Measurements from ENCODE around the gene TNFRSF12A.

Gene TNFRSF12A

DNA sequence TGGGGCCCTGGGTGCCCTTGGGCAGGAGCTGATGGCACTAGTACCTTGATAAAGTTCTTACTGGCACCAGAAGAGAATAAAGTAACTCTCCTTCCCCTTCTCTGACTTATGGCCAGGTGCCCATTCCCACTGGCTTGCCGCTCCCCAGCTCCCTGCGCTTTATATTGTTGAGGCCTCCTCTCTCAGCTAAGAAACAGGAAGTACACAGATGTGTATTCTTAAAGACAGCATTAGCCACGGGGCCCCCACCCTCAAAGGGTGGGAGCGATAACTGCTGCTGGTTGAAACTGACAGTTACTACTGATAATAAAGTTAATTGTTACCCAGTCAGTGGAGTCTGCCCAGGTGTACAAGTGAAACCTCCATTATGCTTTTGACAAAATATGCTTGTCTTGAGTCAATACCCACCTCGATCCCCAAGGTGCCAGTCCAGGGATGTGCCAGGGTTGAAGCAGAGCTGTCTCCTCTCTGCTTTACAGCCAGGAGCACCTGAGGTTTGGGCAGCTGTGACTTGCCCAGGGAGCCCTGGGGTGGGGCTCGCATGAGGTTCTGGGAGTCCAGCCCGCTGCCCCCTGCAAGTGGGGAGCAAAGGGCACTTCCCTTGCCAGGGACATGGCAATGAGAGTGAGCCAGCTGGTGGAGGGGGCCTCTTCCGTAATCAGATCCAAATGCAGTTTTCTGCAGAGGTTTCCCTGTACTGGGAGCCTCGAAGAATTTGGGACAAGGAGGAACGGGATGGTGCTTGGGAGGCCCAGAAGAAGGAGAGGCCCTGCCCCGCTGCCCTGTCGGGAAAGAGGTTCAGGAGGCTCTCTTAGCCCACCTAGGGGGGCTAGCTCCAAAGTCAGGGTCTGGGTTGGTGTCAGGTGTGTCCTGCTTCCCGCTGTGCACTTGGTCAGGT is 12.9 kb upstream of the TNFRSF12A start:
- no peak overlapping the region for H3K9ac ChIP-seq (ENCODE audit: low read length)
- peaks cover 48% of the 10 kb centered on the region for H3K4me1 ChIP-seq (ENCODE audit: control insufficient read depth, insufficient read depth, low read length)
- peaks cover 18% of the 10 kb centered on the region for H3K27me3 ChIP-seq (ENCODE audit: control insufficient read depth, insufficient read depth, low read length)
- H3K9me3 ChIP-seq (ENCODE audit: control insufficient read depth, low read length) = no peaks in the 10 kb centered on the region
- H3K4me3 ChIP-seq (ENCODE audit: low read length) = no peak overlapping the region
- H3K36me3 ChIP-seq (ENCODE audit: control insufficient read depth, insufficient read depth, low read length) = no peaks in the 10 kb centered on the region

DNA sequence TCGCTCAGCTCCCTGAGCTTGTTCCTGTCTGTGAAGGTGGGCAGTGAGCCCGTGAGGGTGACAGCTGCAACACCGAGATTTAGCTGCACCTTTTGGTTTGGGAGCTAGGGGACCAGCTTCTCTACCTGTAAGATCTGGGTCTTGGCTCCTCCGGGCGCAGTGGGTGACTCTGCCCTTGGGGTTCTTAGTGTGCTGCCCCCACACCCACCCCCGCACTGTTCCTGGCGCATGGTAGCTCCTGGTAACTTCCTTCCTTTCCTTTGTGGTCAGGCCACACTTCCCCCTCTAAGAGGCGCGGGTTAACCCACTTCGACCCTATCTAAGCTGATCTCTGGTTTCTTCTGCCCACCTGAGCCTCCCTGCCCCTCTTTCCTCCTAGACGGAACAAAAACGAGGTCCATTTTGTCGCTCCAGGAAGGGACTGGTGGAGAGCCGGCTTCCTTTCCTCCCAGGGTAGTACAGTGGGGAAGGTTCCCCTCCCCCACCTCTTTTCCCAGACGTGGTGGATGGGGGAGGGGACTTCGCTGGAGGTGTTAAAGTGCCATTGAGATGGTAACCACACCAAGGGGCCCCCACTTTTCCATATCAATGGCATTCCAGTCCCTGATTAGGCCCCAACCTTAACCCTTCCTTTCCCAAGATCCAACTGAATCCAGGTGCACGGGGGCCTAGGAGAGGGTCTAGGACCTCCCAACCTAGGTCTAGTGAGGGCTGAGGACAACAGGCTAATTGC is 12.0 kb upstream of the TNFRSF12A start:
- Histone ChIP-seq H3K9me3 (ENCODE audit: control insufficient read depth, low read length) (no peaks in the 10 kb centered on the region), H3K4me3 (ENCODE audit: low read length) (no peak overlapping the region), H3K9ac (ENCODE audit: low read length) (peak overlapping the region; percentile 1), H3K36me3 (ENCODE audit: control insufficient read depth, insufficient read depth, low read length) (no peaks in the 10 kb centered on the region), H3K27me3 (ENCODE audit: control insufficient read depth, insufficient read depth, low read length) (peaks cover 26% of the 10 kb centered on the region), H3K4me1 (ENCODE audit: control insufficient read depth, insufficient read depth, low read length) (peaks cover 57% of the 10 kb centered on the region)

DNA sequence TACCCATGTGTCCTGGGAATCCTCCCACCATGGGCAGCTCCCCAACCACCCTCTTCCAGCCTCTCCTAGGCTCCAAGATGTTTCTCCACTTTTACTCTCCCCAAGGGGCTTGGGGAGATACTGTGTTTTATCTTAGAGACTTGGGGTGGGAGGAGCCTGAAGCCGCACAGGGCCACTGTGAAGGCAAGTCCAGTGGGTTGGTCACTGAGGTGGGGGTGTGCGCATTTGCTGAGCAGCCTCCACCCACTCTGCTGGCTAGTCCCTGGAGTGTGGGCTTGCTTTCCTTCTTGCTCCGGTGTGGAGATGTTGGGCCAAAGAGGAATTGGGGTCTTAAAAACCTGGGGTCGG is 11.5 kb upstream of the TNFRSF12A start:
- H3K4me1 ChIP-seq (ENCODE audit: control insufficient read depth, insufficient read depth, low read length) = peaks cover 59% of the 10 kb centered on the region
- no peaks in the 10 kb centered on the region for H3K9me3 ChIP-seq (ENCODE audit: control insufficient read depth, low read length)
- no peaks in the 10 kb centered on the region for H3K36me3 ChIP-seq (ENCODE audit: control insufficient read depth, insufficient read depth, low read length)
- H3K4me3 ChIP-seq (ENCODE audit: low read length) = no peak overlapping the region
- peak overlapping the region; percentile 1 for H3K9ac ChIP-seq (ENCODE audit: low read length)
- peaks cover 32% of the 10 kb centered on the region for H3K27me3 ChIP-seq (ENCODE audit: control insufficient read depth, insufficient read depth, low read length)

DNA sequence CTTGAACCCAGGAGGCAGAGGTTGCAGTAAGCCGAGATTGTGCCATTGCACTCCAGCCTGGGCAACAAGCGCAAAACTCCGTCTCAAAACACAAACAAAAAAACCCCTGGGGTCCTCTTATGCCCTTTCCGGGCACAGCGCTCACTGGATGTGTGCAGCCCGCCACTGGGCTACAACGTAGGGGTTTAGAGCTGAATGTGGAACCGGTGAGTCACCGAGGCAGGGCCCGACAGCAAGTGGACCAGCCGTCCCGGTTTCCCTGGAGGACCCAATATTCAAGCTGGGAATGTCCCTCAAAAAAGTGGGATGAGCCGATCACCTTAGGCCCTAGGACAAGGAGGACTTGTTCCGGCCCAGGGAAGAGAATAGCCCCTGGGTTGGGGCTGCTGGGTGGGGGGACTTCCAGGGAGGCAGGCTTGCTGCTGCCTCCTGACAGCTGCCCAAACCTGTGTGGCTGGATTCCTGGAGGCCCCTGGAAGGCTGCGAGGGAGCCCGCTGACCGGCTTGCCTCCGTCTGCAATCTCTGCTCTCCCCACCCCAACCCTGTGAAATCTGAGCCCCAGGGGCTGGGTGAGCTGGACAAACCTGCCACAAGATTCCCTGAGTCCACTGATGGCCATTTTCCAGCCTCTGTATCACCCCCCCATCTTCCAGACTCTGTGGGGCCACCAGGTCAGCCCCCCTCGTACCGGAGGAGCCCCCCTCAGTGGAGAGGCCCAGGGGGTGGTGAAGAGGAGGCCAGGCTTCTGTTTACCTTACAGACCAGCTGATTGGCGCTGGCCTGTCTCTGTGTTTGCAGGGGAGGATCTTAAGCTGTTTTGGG is 10.4 kb upstream of the TNFRSF12A start:
- H3K27me3 ChIP-seq (ENCODE audit: control insufficient read depth, insufficient read depth, low read length) = peaks cover 37% of the 10 kb centered on the region

DNA sequence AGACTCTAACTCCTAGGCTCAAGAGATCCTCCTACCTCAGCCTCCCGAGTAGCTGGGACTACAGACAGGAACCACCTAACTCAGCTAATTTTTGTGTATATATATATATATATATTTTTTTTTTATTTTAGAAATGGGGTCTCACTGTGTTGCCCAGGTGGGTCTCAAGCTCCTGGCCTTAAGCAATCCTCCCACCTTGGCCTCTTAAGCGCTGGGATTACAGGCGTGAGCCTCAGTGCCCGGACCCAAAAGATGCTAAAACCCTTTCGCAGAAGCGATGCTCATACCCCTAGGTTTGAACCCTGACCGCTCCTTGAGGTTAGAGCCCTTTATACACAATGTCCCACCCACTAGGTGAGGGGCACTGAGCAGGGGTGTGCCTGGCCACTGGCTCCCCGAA is 9.7 kb upstream of the TNFRSF12A start:
- H3K4me3 ChIP-seq (ENCODE audit: low read length) = no peak overlapping the region
- peaks cover 37% of the 10 kb centered on the region for H3K27me3 ChIP-seq (ENCODE audit: control insufficient read depth, insufficient read depth, low read length)
- H3K9ac ChIP-seq (ENCODE audit: low read length) = no peak overlapping the region
- peaks cover 55% of the 10 kb centered on the region for H3K4me1 ChIP-seq (ENCODE audit: control insufficient read depth, insufficient read depth, low read length)
- no peaks in the 10 kb centered on the region for H3K9me3 ChIP-seq (ENCODE audit: control insufficient read depth, low read length)
- no peaks in the 10 kb centered on the region for H3K36me3 ChIP-seq (ENCODE audit: control insufficient read depth, insufficient read depth, low read length)

More for the DNA sequence above, 10.4 kb upstream of the TNFRSF12A start:
- no peaks in the 10 kb centered on the region for H3K9me3 ChIP-seq (ENCODE audit: control insufficient read depth, low read length)
- H3K9ac ChIP-seq (ENCODE audit: low read length) = no peak overlapping the region
- H3K36me3 ChIP-seq (ENCODE audit: control insufficient read depth, insufficient read depth, low read length) = no peaks in the 10 kb centered on the region
- no peak overlapping the region for H3K4me3 ChIP-seq (ENCODE audit: low read length)
- peaks cover 58% of the 10 kb centered on the region for H3K4me1 ChIP-seq (ENCODE audit: control insufficient read depth, insufficient read depth, low read length)

DNA sequence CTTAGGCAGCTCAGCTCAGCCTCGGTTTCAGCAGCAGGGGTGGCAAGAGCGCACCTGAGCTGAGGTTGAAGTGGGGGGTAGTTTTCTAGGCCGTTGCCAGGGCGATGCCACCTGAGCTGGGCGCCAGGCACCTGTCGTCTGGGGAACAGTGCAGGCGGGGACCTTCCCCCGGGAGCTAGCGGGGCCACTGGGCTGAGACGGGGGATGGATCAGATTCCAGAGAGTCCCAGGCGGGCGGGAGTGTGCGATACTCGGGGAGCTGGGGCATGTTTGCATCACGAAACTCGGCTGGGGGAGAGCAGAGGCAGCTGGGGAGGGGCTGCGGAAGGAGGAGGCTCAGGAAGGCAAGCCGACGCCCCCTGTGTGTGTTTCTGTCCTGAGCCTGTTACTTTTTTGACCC is 7.9 kb upstream of the TNFRSF12A start:
- Histone ChIP-seq H3K4me3 (ENCODE audit: low read length) (no peak overlapping the region), H3K9me3 (ENCODE audit: control insufficient read depth, low read length) (no peaks in the 10 kb centered on the region), H3K4me1 (ENCODE audit: control insufficient read depth, insufficient read depth, low read length) (peaks cover 39% of the 10 kb centered on the region), H3K9ac (ENCODE audit: low read length) (no peak overlapping the region), H3K27me3 (ENCODE audit: control insufficient read depth, insufficient read depth, low read length) (peaks cover 40% of the 10 kb centered on the region), H3K36me3 (ENCODE audit: control insufficient read depth, insufficient read depth, low read length) (no peaks in the 10 kb centered on the region)

DNA sequence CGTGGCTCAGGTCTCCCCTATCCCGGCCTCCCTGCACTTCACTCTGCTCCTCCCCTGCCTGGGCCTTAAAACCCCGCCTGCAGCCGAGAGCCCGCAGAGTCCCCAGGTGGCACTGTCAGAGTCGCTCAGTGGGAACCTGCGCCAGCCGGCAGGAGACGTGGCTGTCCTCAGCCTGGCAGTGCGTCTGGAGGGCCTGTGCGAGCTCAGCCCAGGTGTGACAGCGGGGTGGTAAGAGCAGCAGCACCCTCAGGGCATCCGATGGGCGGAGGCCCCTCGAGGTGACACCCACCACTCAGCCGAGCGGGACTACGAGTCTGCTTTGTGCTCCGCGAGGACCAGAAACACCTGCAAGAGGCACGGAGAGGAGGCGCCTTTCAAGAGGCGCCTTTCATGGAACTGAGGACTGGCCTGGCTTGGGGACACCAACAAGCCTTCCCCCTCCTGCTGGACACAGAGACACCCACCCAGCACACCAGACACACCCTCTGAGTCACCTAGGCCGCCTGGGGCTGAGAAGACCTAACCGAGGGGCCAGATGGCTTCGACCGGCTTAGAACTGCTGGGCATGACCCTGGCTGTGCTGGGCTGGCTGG is 7.2 kb upstream of the TNFRSF12A start, which contains the start of gene CLDN9:
CLDN9 (plus strand) TSS at position 96 of the 593 bp plus-strand sequence; CDS start at position 536, 440 bp downstream.
- Histone ChIP-seq H3K4me3 (ENCODE audit: low read length) (no peak within 1 kb of the TSS), H3K9ac (ENCODE audit: low read length) (no peak within 1 kb of the TSS)

DNA sequence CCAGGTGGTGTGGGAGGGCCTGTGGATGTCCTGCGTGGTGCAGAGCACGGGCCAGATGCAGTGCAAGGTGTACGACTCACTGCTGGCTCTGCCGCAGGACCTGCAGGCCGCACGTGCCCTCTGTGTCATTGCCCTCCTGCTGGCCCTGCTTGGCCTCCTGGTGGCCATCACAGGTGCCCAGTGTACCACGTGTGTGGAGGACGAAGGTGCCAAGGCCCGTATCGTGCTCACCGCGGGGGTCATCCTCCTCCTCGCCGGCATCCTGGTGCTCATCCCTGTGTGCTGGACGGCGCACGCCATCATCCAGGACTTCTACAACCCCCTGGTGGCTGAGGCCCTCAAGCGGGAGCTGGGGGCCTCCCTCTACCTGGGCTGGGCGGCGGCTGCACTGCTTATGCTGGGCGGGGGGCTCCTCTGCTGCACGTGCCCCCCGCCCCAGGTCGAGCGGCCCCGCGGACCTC is 6.6 kb upstream of the TNFRSF12A start:
- Histone ChIP-seq H3K9me3 (ENCODE audit: control insufficient read depth, low read length) (no peaks in the 10 kb centered on the region), H3K4me1 (ENCODE audit: control insufficient read depth, insufficient read depth, low read length) (peaks cover 26% of the 10 kb centered on the region), H3K4me3 (ENCODE audit: low read length) (no peak overlapping the region), H3K36me3 (ENCODE audit: control insufficient read depth, insufficient read depth, low read length) (no peaks in the 10 kb centered on the region), H3K9ac (ENCODE audit: low read length) (no peak overlapping the region), H3K27me3 (ENCODE audit: control insufficient read depth, insufficient read depth, low read length) (peaks cover 39% of the 10 kb centered on the region)

More for the DNA sequence above, 7.2 kb upstream of the TNFRSF12A start, which contains the start of gene CLDN9:
- Histone ChIP-seq H3K4me1 (ENCODE audit: control insufficient read depth, insufficient read depth, low read length) (peaks cover 32% of the 10 kb centered on the region), H3K27me3 (ENCODE audit: control insufficient read depth, insufficient read depth, low read length) (peaks cover 45% of the 10 kb centered on the region), H3K36me3 (ENCODE audit: control insufficient read depth, insufficient read depth, low read length) (no peaks in the 10 kb centered on the region), H3K9me3 (ENCODE audit: control insufficient read depth, low read length) (no peaks in the 10 kb centered on the region)

DNA sequence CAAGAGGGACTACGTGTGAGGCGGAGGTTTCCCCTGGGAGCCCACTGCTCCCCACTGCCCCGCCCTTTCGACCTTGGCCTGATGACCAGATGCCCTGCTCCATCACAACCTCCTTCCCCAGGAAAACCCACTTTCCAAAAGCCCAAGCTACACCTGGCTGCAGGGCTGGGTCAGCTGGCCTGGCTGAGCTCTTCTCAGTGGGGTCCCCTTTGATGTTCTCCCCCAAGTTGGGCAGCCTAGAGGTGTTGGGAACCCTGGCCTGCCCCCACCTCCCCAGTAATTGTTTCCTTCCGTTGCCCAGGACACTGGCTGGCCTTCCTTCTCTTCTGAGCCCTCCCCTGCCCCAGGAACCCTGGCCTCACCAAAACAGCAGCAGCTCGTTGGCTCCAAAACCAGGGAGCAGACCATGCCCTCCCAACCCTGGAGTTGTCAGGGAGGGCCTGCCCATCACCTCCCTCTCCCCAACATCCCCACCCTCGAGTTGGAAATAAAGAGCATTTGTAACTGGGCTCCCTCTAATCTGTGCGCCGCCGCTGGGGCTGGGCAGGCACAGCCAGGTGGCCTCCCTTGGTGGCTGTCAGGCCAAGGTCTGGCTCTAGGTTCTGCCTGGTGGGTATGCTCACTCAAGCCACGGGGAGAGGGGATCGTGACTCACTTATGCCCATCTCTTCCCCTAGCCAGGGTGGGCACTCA is 6.0 kb upstream of the TNFRSF12A start:
- H3K36me3 ChIP-seq (ENCODE audit: control insufficient read depth, insufficient read depth, low read length) = no peaks in the 10 kb centered on the region
- H3K4me1 ChIP-seq (ENCODE audit: control insufficient read depth, insufficient read depth, low read length) = peaks cover 20% of the 10 kb centered on the region
- H3K4me3 ChIP-seq (ENCODE audit: low read length) = no peak overlapping the region
- no peaks in the 10 kb centered on the region for H3K9me3 ChIP-seq (ENCODE audit: control insufficient read depth, low read length)
- peaks cover 38% of the 10 kb centered on the region for H3K27me3 ChIP-seq (ENCODE audit: control insufficient read depth, insufficient read depth, low read length)
- H3K9ac ChIP-seq (ENCODE audit: low read length) = no peak overlapping the region

DNA sequence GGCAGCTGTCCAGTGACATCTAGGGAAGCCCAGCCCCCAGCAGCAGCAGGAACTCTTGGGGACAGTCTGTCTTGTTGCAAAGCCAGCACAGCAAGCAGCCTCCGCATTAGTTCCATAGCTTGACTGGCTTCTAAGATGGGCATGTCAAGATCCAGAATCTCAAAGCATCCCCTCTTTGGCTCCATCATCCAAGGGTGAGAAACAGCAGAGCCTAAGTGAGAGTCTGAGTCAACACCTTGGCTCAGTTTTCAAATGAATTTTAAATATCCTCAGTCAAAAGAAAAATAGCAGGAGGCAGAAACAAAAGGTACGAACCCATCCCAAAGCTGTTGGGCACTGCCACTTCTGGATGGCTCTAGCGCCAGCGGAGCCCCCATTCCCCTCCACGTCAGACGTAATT is 5.2 kb upstream of the TNFRSF12A start:
- peaks cover 13% of the 10 kb centered on the region for H3K4me1 ChIP-seq (ENCODE audit: control insufficient read depth, insufficient read depth, low read length)

More for the DNA sequence above, 5.2 kb upstream of the TNFRSF12A start:
- Histone ChIP-seq H3K27me3 (ENCODE audit: control insufficient read depth, insufficient read depth, low read length) (peaks cover 38% of the 10 kb centered on the region), H3K9ac (ENCODE audit: low read length) (no peak overlapping the region), H3K36me3 (ENCODE audit: control insufficient read depth, insufficient read depth, low read length) (no peaks in the 10 kb centered on the region), H3K4me3 (ENCODE audit: low read length) (no peak overlapping the region), H3K9me3 (ENCODE audit: control insufficient read depth, low read length) (no peaks in the 10 kb centered on the region)

All from mucosa of stomach (tissue), 1 donor.